ENCODE results near the gene FAM151A. TPM values are rescaled to one million over a fixed set of nuclear protein-coding genes. Genes with fewer than 3 reads are reported as not detected.
"Not testable (repeated sequence)": the region's sequence is repeated elsewhere in the genome, so short reads cannot be mapped to it uniquely, and the experiment has no call there.

Gene FAM151A
- total RNA-seq, 4 donors from 2014 or later = 0.47 TPM; not detected in 3

GRCh38 chr1:54645806-54646676, 22.7 kb upstream of the FAM151A start:
- Histone ChIP-seq H3K4me1 (peaks cover 3% of the 10 kb centered on the region), H3K4me3 (no peak overlapping the region), H3K36me3 (no peaks in the 10 kb centered on the region), H3K27me3 (no peaks in the 10 kb centered on the region), H3K27ac (no peak overlapping the region), H3K9me3 (peaks cover 12% of the 10 kb centered on the region)
- DNase-seq (ENCODE audit: low spot score in 2 of 2) = no peak
- WGBS = 44% methylated on average over 7 of the region's 7 CpGs
- TF ChIP-seq POLR2AphosphoS5 (IDR thresholded peaks at IDR 0.05) (no peak), POLR2A (IDR thresholded peaks at IDR 0.05) (no peak), CTCF (IDR thresholded peaks at IDR 0.05) (no peak), EP300 (IDR thresholded peaks at IDR 0.05) (no peak)

GRCh38 chr1:54643736-54644135, 20.4 kb upstream of the FAM151A start:
- Histone ChIP-seq H3K36me3 (no peaks in the 10 kb centered on the region), H3K27me3 (no peaks in the 10 kb centered on the region), H3K4me1 (peaks cover 3% of the 10 kb centered on the region), H3K9me3 (peaks cover 12% of the 10 kb centered on the region), H3K27ac (no peak overlapping the region), H3K4me3 (no peak overlapping the region)
- DNase-seq (ENCODE audit: low spot score in 2 of 2) = no peak
- TF ChIP-seq POLR2AphosphoS5 (IDR thresholded peaks at IDR 0.05) (no peak), CTCF (IDR thresholded peaks at IDR 0.05) (no peak), POLR2A (IDR thresholded peaks at IDR 0.05) (no peak), EP300 (IDR thresholded peaks at IDR 0.05) (no peak)

GRCh38 chr1:54640863-54641836, 17.8 kb upstream of the FAM151A start, which contains the start of gene MROH7:
Gene MROH7 (plus strand): TSS chr1:54641786. CDS start chr1:54652927, 11,141 bp downstream.
- Histone ChIP-seq H3K36me3 (no peaks in the 10 kb centered on the region), H3K27me3 (no peaks in the 10 kb centered on the region), H3K27ac (no peak within 1 kb of the TSS), H3K4me3 (no peak within 1 kb of the TSS), H3K9me3 (peaks cover 12% of the 10 kb centered on the region), H3K4me1 (peaks cover 3% of the 10 kb centered on the region)
- DNase-seq (ENCODE audit: low spot score in 2 of 2) = no peak
- TF ChIP-seq POLR2A (IDR thresholded peaks at IDR 0.05) = no peak
- no peak for TF ChIP-seq CTCF (IDR thresholded peaks at IDR 0.05)
- no peak for TF ChIP-seq EP300 (IDR thresholded peaks at IDR 0.05)
- TF ChIP-seq POLR2AphosphoS5 (IDR thresholded peaks at IDR 0.05) = no peak
- WGBS = 47% methylated on average over 8 of the region's 8 CpGs

- Histone ChIP-seq H3K36me3 (no peaks in the 10 kb centered on the region), H3K27ac (no peak overlapping the region), H3K4me1 (peaks cover 3% of the 10 kb centered on the region), H3K27me3 (no peaks in the 10 kb centered on the region), H3K9me3 (peaks cover 12% of the 10 kb centered on the region), H3K4me3 (no peak overlapping the region)
- TF ChIP-seq CTCF (IDR thresholded peaks at IDR 0.05) (no peak), EP300 (IDR thresholded peaks at IDR 0.05) (no peak), POLR2AphosphoS5 (IDR thresholded peaks at IDR 0.05) (no peak), POLR2A (IDR thresholded peaks at IDR 0.05) (no peak)
- WGBS = 58% methylated on average over 4 of the region's 4 CpGs
- no peak for DNase-seq (ENCODE audit: low spot score in 2 of 2)
These were observed 17.0 kb upstream of the FAM151A start for GRCh38 chr1:54640361-54640760.

- H3K27ac ChIP-seq; H3K9me3 ChIP-seq; DNase-seq (ENCODE audit: low spot score in 2 of 2); H3K27me3 ChIP-seq; H3K4me3 ChIP-seq; H3K36me3 ChIP-seq; H3K4me1 ChIP-seq: not testable (repeated sequence)
- WGBS = 67% methylated on average over 14 of the region's 14 CpGs
These were observed 13.4 kb upstream of the FAM151A start for GRCh38 chr1:54636461-54637446.

GRCh38 chr1:54635804-54636203, 12.5 kb upstream of the FAM151A start:
- H3K27ac ChIP-seq; H3K9me3 ChIP-seq; H3K4me1 ChIP-seq; DNase-seq (ENCODE audit: low spot score in 2 of 2); H3K27me3 ChIP-seq; H3K36me3 ChIP-seq; H3K4me3 ChIP-seq: not testable (repeated sequence)
- WGBS = 95% methylated on average over 7 of the region's 7 CpGs
